ENCODE measurements around the gene IL11RA.
A peak's percentile ranks its signal among the peaks of the same experiment; 100 is the strongest.
"Not testable (repeated sequence)": the region's sequence is repeated elsewhere in the genome, so short reads cannot be mapped to it uniquely, and the experiment has no call there.

Gene IL11RA

GRCh38 chr9:34630402-34631154 lies 21.4 kb upstream of the IL11RA start:
- no peak for DNase-seq

GRCh38 chr9:34633166-34633565 lies 18.8 kb upstream of the IL11RA start:
- no peak for DNase-seq

GRCh38 chr9:34633851-34634550 lies 18.0 kb upstream of the IL11RA start:
- DNase-seq: peak; percentile 54

GRCh38 chr9:34634551-34635248 lies 17.3 kb upstream of the IL11RA start:
- DNase-seq: no peak

GRCh38 chr9:34635556-34635955 lies 16.4 kb upstream of the IL11RA start:
- no peak for DNase-seq

- DNase-seq: no peak
Observed at GRCh38 chr9:34636791-34637355, 15.1 kb upstream of the IL11RA start.

- peak; percentile 95 for DNase-seq
Observed at GRCh38 chr9:34637356-34638137, 14.4 kb upstream of the IL11RA start, which contains the start of gene SIGMAR1. TSS of gene SIGMAR1 (minus strand) at chr9:34637787. CDS start at chr9:34637697, 90 bp downstream.

GRCh38 chr9:34638138-34638445 lies 13.9 kb upstream of the IL11RA start:
- no peak for DNase-seq

- not testable (repeated sequence) for DNase-seq
Observed at GRCh38 chr9:34639322-34639721, 12.7 kb upstream of the IL11RA start.

- peak; percentile 10 for DNase-seq
Observed at GRCh38 chr9:34642679-34643078, 9.3 kb upstream of the IL11RA start.

- peak; percentile 6 for DNase-seq
Observed at GRCh38 chr9:34644766-34645314, 7.1 kb upstream of the IL11RA start.

- DNase-seq: peak; percentile 83
Observed at GRCh38 chr9:34646211-34647083, 5.5 kb upstream of the IL11RA start, which contains the start of gene GALT. TSS of gene GALT (plus strand) at chr9:34646675. CDS start at chr9:34646705, 30 bp downstream.

GRCh38 chr9:34647084-34647403 lies 4.9 kb upstream of the IL11RA start:
- DNase-seq: no peak

- no peak for DNase-seq
Observed at GRCh38 chr9:34647651-34648050, 4.3 kb upstream of the IL11RA start.

GRCh38 chr9:34648673-34649072 lies 3.3 kb upstream of the IL11RA start:
- no peak for DNase-seq

GRCh38 chr9:34650816-34651215 lies 1.2 kb upstream of the IL11RA start:
- DNase-seq: no peak

- DNase-seq: peak; percentile 13
Observed at GRCh38 chr9:34651321-34651720, 664 bp upstream of the IL11RA start.

- no peak for DNase-seq
Observed at GRCh38 chr9:34652602-34653000, 616 bp downstream of the IL11RA start.

- peak; percentile 72 for DNase-seq
Observed at GRCh38 chr9:34653151-34654072, 1.4 kb downstream of the IL11RA start.

Measured in fibroblast of skin of right quadriceps (primary cell).